Measurements from ENCODE around the gene ARFGAP1. TPM values are rescaled to one million over a fixed set of nuclear protein-coding genes. Genes with fewer than 3 reads are reported as not detected.

Gene ARFGAP1
- total RNA-seq, 1 experiment from 2014 or later = 49.2 TPM

GRCh38 chr20:63311833-63312243 lies 39.2 kb downstream of the ARFGAP1 start:
- no peak for DNase-seq
- Histone ChIP-seq H3K27ac (ENCODE audit: low read length) (no peak overlapping the region), H3K36me3 (ENCODE audit: insufficient read depth, low read length) (no peaks in the 10 kb centered on the region), H3K27me3 (ENCODE audit: low read length) (no peaks in the 10 kb centered on the region), H4K20me1 (ENCODE audit: insufficient read depth, low read depth, low read length) (no peaks in the 10 kb centered on the region), H3K4me2 (ENCODE audit: low read depth, low read length, poor library complexity, severe bottlenecking) (no peak overlapping the region), H3K9me2 (replicated peaks; ENCODE audit: insufficient read depth, low read length) (no peaks in the 10 kb centered on the region), H3K4me3 (ENCODE audit: low read length) (no peak overlapping the region), H3K9me3 (ENCODE audit: low read length) (no peaks in the 10 kb centered on the region), H3K9ac (ENCODE audit: low read length) (no peak overlapping the region), H2AFZ (ENCODE audit: low read length) (no peak overlapping the region), H3K79me2 (ENCODE audit: low read length) (no peaks in the 10 kb centered on the region), H3K4me1 (ENCODE audit: low read length) (peaks cover 7% of the 10 kb centered on the region; the same call in 1 of the 2 replicates)

DNA sequence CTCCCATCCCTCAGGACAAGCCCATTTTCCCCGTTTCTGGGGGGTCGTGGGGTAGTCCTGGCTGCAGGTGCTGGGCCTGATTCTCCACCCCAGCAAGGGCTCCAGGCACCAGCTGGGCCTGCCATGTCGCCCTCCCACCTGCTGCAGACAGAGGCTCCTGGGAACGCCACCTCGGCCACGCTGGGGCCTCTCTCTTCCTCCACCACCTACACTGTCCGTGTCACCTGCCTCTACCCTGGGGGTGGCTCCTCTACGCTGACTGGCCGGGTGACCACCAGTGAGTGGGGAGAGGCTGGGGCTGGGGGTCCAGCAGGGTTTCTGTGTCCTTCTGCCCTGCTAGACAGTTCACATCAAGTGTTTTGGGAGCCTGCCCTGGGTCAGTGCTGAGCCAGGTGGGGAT lies 39.7 kb downstream of the ARFGAP1 start:
- Histone ChIP-seq H3K36me3 (ENCODE audit: insufficient read depth, low read length) (no peaks in the 10 kb centered on the region), H3K27ac (ENCODE audit: low read length) (no peak overlapping the region), H4K20me1 (ENCODE audit: insufficient read depth, low read depth, low read length) (no peaks in the 10 kb centered on the region), H3K4me2 (ENCODE audit: low read depth, low read length, poor library complexity, severe bottlenecking) (no peak overlapping the region), H3K9me2 (replicated peaks; ENCODE audit: insufficient read depth, low read length) (no peaks in the 10 kb centered on the region), H2AFZ (ENCODE audit: low read length) (no peak overlapping the region), H3K9me3 (ENCODE audit: low read length) (no peaks in the 10 kb centered on the region), H3K9ac (ENCODE audit: low read length) (no peak overlapping the region), H3K4me3 (ENCODE audit: low read length) (no peak overlapping the region), H3K79me2 (ENCODE audit: low read length) (no peaks in the 10 kb centered on the region), H3K27me3 (ENCODE audit: low read length) (no peaks in the 10 kb centered on the region), H3K4me1 (ENCODE audit: low read length) (peaks cover 7% of the 10 kb centered on the region; the same call in 1 of the 2 replicates)
- DNase-seq = no peak

- Histone ChIP-seq H3K27ac (ENCODE audit: low read length) (no peak overlapping the region), H3K9me3 (ENCODE audit: low read length) (no peaks in the 10 kb centered on the region), H3K36me3 (ENCODE audit: insufficient read depth, low read length) (no peaks in the 10 kb centered on the region), H3K9me2 (replicated peaks; ENCODE audit: insufficient read depth, low read length) (no peaks in the 10 kb centered on the region), H2AFZ (ENCODE audit: low read length) (no peak overlapping the region), H3K9ac (ENCODE audit: low read length) (no peak overlapping the region), H3K4me1 (ENCODE audit: low read length) (peaks cover 7% of the 10 kb centered on the region; the same call in 1 of the 2 replicates), H3K4me2 (ENCODE audit: low read depth, low read length, poor library complexity, severe bottlenecking) (no peak overlapping the region), H3K27me3 (ENCODE audit: low read length) (no peaks in the 10 kb centered on the region), H4K20me1 (ENCODE audit: insufficient read depth, low read depth, low read length) (no peaks in the 10 kb centered on the region), H3K79me2 (ENCODE audit: low read length) (no peaks in the 10 kb centered on the region), H3K4me3 (ENCODE audit: low read length) (no peak overlapping the region)
- DNase-seq = no peak
These were observed 40.2 kb downstream of the ARFGAP1 start for GRCh38 chr20:63312690-63313348.

DNA sequence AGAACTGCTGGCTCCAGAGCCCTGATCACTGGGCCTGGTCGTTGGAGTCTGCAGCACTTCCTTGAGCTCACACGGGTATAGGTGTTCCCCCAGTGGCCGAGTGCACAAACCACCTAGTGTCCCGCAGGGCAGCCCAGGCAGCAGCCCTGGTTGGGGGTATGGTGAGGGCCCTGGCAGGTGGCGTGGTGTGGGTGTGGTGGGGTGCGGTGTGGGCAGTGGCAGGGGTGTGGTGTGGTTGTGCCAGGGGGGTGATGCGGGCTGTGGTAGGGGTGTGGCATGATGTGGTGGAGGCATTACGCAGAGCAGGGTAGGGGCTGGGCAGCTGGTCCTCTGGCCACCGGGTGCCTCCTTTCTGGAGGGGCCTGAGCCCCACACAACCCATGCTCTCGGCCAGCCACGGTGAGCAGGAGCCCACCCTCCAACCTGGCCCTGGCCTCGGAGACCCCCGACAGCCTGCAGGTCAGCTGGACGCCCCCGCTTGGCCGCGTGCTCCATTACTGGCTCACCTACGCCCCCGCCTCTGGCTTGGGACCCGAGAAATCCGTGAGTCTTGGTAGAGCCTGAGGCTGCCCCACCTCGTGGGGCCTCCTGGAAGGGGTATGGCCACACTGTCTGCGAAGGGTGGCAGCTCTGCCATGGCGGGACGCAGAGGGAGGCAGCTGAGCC lies 40.9 kb downstream of the ARFGAP1 start:
- H3K9ac ChIP-seq (ENCODE audit: low read length) = no peak overlapping the region
- no peak overlapping the region for H3K4me2 ChIP-seq (ENCODE audit: low read depth, low read length, poor library complexity, severe bottlenecking)
- H3K4me3 ChIP-seq (ENCODE audit: low read length) = no peak overlapping the region
- no peak overlapping the region for H3K27ac ChIP-seq (ENCODE audit: low read length)
- no peaks in the 10 kb centered on the region for H3K9me2 ChIP-seq (replicated peaks; ENCODE audit: insufficient read depth, low read length)
- no peaks in the 10 kb centered on the region for H3K79me2 ChIP-seq (ENCODE audit: low read length)
- no peak for DNase-seq
- no peaks in the 10 kb centered on the region for H3K27me3 ChIP-seq (ENCODE audit: low read length)
- no peak overlapping the region for H2AFZ ChIP-seq (ENCODE audit: low read length)
- H3K36me3 ChIP-seq (ENCODE audit: insufficient read depth, low read length) = no peaks in the 10 kb centered on the region
- peaks cover 7% of the 10 kb centered on the region; the same call in 1 of the 2 replicates for H3K4me1 ChIP-seq (ENCODE audit: low read length)
- no peaks in the 10 kb centered on the region for H4K20me1 ChIP-seq (ENCODE audit: insufficient read depth, low read depth, low read length)
- H3K9me3 ChIP-seq (ENCODE audit: low read length) = no peaks in the 10 kb centered on the region

DNA sequence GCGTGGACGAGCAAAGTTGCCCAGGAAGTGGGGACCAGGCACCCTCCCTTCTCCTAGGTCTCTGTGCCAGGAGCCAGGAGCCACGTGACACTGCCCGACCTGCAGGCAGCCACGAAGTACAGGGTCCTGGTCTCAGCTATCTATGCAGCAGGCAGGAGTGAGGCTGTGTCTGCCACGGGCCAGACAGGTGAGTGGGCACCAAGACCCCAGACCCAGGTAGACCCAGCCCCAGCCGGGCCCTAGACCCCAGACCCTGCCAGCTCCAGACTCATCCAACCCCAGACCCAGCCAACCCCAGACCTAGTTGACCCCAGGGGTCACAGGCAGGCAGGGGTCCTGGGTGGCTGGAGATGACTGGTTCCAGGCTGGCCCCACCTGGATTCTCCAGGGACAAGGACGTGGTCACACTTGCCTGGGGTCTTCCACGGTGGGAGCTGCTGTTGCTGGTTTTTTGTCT lies 41.4 kb downstream of the ARFGAP1 start:
- Histone ChIP-seq H3K36me3 (ENCODE audit: insufficient read depth, low read length) (no peaks in the 10 kb centered on the region), H3K9me3 (ENCODE audit: low read length) (no peaks in the 10 kb centered on the region), H3K27ac (ENCODE audit: low read length) (no peak overlapping the region), H3K4me1 (ENCODE audit: low read length) (peaks cover 7% of the 10 kb centered on the region; the same call in 1 of the 2 replicates), H3K79me2 (ENCODE audit: low read length) (no peaks in the 10 kb centered on the region), H3K27me3 (ENCODE audit: low read length) (no peaks in the 10 kb centered on the region), H2AFZ (ENCODE audit: low read length) (no peak overlapping the region), H3K4me3 (ENCODE audit: low read length) (no peak overlapping the region), H3K9me2 (replicated peaks; ENCODE audit: insufficient read depth, low read length) (no peaks in the 10 kb centered on the region), H3K9ac (ENCODE audit: low read length) (no peak overlapping the region), H3K4me2 (ENCODE audit: low read depth, low read length, poor library complexity, severe bottlenecking) (no peak overlapping the region), H4K20me1 (ENCODE audit: insufficient read depth, low read depth, low read length) (no peaks in the 10 kb centered on the region)
- no peak for DNase-seq

DNA sequence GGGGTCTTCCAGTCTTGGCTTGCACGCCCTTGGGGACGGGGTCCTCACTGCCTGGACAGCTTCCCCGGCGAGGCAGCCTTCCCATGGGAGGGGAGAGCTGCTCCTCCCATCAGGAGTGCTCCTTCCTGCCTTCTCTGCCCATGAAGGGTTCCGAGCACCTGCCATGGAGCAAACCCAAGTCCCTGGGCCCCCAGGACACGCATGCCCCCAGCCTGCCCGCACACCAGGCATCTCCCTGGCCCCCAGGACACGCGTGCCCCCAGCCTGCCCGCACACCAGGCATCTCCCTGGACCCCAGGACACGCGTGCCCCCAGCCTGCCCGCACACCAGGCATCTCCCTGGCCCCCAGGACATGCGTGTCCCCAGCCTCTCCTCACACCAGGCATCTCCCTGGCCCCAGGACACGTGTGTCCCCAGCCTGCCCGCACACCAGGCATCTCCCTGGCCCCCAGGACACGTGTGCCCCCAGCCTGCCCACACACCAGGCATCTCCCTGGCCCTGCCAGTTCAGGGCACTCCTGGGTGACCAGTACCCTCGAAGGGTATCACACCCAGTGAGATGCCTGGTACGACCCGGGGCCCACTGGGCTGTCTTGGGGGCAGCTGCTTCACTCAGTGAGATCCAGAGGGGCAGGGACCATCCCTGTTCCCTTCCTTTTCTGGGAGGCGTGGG lies 42.1 kb downstream of the ARFGAP1 start:
- Histone ChIP-seq H3K4me3 (ENCODE audit: low read length) (no peak overlapping the region), H3K79me2 (ENCODE audit: low read length) (no peaks in the 10 kb centered on the region), H3K9ac (ENCODE audit: low read length) (no peak overlapping the region), H3K27me3 (ENCODE audit: low read length) (no peaks in the 10 kb centered on the region), H3K4me2 (ENCODE audit: low read depth, low read length, poor library complexity, severe bottlenecking) (no peak overlapping the region), H4K20me1 (ENCODE audit: insufficient read depth, low read depth, low read length) (no peaks in the 10 kb centered on the region), H3K4me1 (ENCODE audit: low read length) (peaks cover 7% of the 10 kb centered on the region; the same call in 1 of the 2 replicates), H3K9me3 (ENCODE audit: low read length) (no peaks in the 10 kb centered on the region), H3K9me2 (replicated peaks; ENCODE audit: insufficient read depth, low read length) (no peaks in the 10 kb centered on the region), H2AFZ (ENCODE audit: low read length) (no peak overlapping the region), H3K36me3 (ENCODE audit: insufficient read depth, low read length) (no peaks in the 10 kb centered on the region), H3K27ac (ENCODE audit: low read length) (no peak overlapping the region)
- no peak for DNase-seq

DNA sequence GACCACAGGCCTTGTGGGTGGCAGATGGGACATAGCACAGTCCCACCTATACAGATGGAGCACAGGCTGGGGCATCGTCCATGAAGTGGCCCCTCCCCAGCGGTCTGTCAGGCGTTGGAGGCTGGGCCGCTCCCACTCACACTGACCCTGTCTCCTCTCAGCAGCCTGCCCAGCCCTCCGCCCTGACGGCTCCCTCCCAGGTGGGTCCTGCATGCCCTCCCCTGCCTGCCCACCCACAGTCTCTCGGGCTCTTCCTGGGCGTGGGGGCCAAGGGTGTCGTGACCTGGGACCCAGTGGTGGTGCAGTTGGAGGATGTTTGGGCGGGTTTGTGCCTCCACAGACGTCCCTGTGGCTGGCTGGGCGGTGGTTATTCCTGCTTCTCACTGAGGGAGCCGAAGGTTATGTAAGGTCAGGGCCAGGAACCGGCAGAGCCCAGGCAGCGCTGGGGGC lies 42.7 kb downstream of the ARFGAP1 start:
- Histone ChIP-seq H3K79me2 (ENCODE audit: low read length) (no peaks in the 10 kb centered on the region), H4K20me1 (ENCODE audit: insufficient read depth, low read depth, low read length) (no peaks in the 10 kb centered on the region), H3K27me3 (ENCODE audit: low read length) (no peaks in the 10 kb centered on the region), H3K4me1 (ENCODE audit: low read length) (peaks cover 7% of the 10 kb centered on the region; the same call in 1 of the 2 replicates), H3K9me3 (ENCODE audit: low read length) (no peaks in the 10 kb centered on the region), H3K9me2 (replicated peaks; ENCODE audit: insufficient read depth, low read length) (no peaks in the 10 kb centered on the region), H3K9ac (ENCODE audit: low read length) (no peak overlapping the region), H3K4me3 (ENCODE audit: low read length) (no peak overlapping the region), H2AFZ (ENCODE audit: low read length) (no peak overlapping the region), H3K36me3 (ENCODE audit: insufficient read depth, low read length) (no peaks in the 10 kb centered on the region), H3K4me2 (ENCODE audit: low read depth, low read length, poor library complexity, severe bottlenecking) (no peak overlapping the region), H3K27ac (ENCODE audit: low read length) (no peak overlapping the region)
- no peak for DNase-seq

Measured in Karpas-422 (cell line).